Endodermal cell (in vitro differentiated cells): ENCODE measurements around the gene ELFN1. TPM values are rescaled to one million over a fixed set of nuclear protein-coding genes. Genes with fewer than 3 reads are reported as not detected.

Source experiments
- DNase-seq: peaks from one replicate; pipeline ENCODE4 v3.0.0-alpha.2; 2017
- H3K27ac ChIP-seq: 2 replicates; pipeline ENCODE4 v1.5.1; 2013; ENCODE audit warnings: mild to moderate bottlenecking, low read depth, low read length, moderate library complexity
- H3K27me3 ChIP-seq: 2 replicates; pipeline ENCODE4 v1.6.1; 2013; ENCODE audit warnings: mild to moderate bottlenecking, low read length, moderate library complexity; ENCODE audit not compliant: insufficient read depth, control insufficient read depth, poor library complexity, severe bottlenecking
- H3K36me3 ChIP-seq: 2 replicates; pipeline ENCODE4 v1.7.0; 2013; ENCODE audit warnings: mild to moderate bottlenecking, low read length, moderate library complexity; ENCODE audit not compliant: control insufficient read depth, insufficient read depth
- H3K4me1 ChIP-seq: one replicate; pipeline ENCODE4 v1.7.0; 2013; ENCODE audit warnings: low read length; ENCODE audit not compliant: control insufficient read depth, insufficient read depth
- H3K4me3 ChIP-seq: 2 replicates; pipeline ENCODE4 v1.5.1; 2013; ENCODE audit warnings: mild to moderate bottlenecking, low read length, moderate library complexity
- H3K9ac ChIP-seq: 2 replicates; pipeline ENCODE4 v1.6.1; 2013; ENCODE audit warnings: mild to moderate bottlenecking, low read length, moderate library complexity; ENCODE audit not compliant: poor library complexity, severe bottlenecking; ENCODE audit errors: extremely low read depth
- H3K9me3 ChIP-seq: 2 replicates; pipeline ENCODE4 v1.6.1; 2013; ENCODE audit warnings: mild to moderate bottlenecking, low read length, moderate library complexity; ENCODE audit not compliant: control insufficient read depth
- H3K27ac Mint-ChIP-seq: 2 replicates; pipeline ENCODE4 v1.8.0; 2020; ENCODE audit warnings: mixed read lengths
- H3K27me3 Mint-ChIP-seq: 2 replicates; pipeline ENCODE4 v1.8.0; 2021; ENCODE audit warnings: mild to moderate bottlenecking, mixed read lengths; ENCODE audit not compliant: insufficient read depth
- H3K36me3 Mint-ChIP-seq: 2 replicates; pipeline ENCODE4 v1.8.0; 2020; ENCODE audit warnings: low read depth, mixed read lengths
- H3K4me1 Mint-ChIP-seq: 2 replicates; pipeline ENCODE4 v1.8.0; 2020; ENCODE audit warnings: mixed read lengths
- H3K4me3 Mint-ChIP-seq: 2 replicates; pipeline ENCODE4 v1.8.0; 2020; ENCODE audit warnings: mild to moderate bottlenecking, moderate library complexity, mixed read lengths
- H3K9me3 Mint-ChIP-seq: 2 replicates; pipeline ENCODE4 v1.8.0; 2020; ENCODE audit warnings: mild to moderate bottlenecking, mixed read lengths
- WGBS, 2 experiments: methylation state at CpG; one replicate each; pipeline versions ENCODE4 v1.1.5 to v1.1.7; 2013; ENCODE audit warnings: missing lambda C conversion rate in 2 of 2, mixed read lengths in 1 of 2; ENCODE audit not compliant: insufficient coverage in 1 of 2, insufficient read length in 1 of 2; 5-methylcytosine and 5-hydroxymethylcytosine counted together
- total RNA-seq, 2 donors: library from RNA; stranded (reverse); fragmentation: NEBNext Ultra II Directional in 1 of 2; extraction: Animal tissue kit (Norgen Biotek cat#: 25700) in 1 of 2; gene quantifications; 2 replicates in 1 of 2; 3 replicates in 1 of 2; pipeline ENCODE4 v1.2.1, GENCODE V29; 2021
- TF ChIP-seq, protein P1 (sequence below): fragments of 200-600 bp; sonication (generic); conservative IDR thresholded peaks from 2 replicates; pipeline ENCODE4 v1.5.0; 2021; ENCODE audit warnings: antibody characterized with exemption, mild to moderate bottlenecking

Gene ELFN1
- total RNA-seq, 2 donors from 2014 or later: 2.1 to 5.0 TPM

DNA sequence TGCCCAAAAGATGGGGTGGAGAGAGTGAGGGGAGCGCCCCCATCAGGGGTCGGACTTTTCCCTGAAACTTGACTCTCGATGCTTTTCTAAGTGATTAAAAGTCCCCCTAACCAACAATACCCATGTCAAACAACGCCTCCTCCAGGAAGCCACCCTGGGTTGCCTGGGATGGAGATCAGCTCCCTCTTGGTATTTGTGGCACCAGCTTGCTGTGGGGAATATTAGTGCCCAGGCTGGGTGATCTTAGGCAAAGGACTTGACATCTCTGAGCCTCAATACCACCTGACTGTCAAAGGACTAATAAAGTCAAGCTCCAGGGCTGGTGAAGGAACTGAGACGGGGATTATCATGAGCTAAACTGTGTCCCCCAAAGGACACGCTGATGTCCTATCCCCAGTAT is 18.2 kb upstream of the ELFN1 start:
- H3K27me3 ChIP-seq: no peaks in the 10 kb centered on the region
- no peak overlapping the region for H3K4me3 ChIP-seq
- Mint-ChIP-seq H3K4me1 (no peaks in the 10 kb centered on the region), H3K27ac (no peak overlapping the region), H3K9me3 (no peaks in the 10 kb centered on the region), H3K27me3 (peaks cover 5% of the 10 kb centered on the region), H3K4me3 (no peak overlapping the region), H3K36me3 (no peaks in the 10 kb centered on the region)
- peak; percentile 32 for DNase-seq
- no peak overlapping the region for H3K9ac ChIP-seq
- no peaks in the 10 kb centered on the region for H3K4me1 ChIP-seq
- TF ChIP-seq, protein P1, sequence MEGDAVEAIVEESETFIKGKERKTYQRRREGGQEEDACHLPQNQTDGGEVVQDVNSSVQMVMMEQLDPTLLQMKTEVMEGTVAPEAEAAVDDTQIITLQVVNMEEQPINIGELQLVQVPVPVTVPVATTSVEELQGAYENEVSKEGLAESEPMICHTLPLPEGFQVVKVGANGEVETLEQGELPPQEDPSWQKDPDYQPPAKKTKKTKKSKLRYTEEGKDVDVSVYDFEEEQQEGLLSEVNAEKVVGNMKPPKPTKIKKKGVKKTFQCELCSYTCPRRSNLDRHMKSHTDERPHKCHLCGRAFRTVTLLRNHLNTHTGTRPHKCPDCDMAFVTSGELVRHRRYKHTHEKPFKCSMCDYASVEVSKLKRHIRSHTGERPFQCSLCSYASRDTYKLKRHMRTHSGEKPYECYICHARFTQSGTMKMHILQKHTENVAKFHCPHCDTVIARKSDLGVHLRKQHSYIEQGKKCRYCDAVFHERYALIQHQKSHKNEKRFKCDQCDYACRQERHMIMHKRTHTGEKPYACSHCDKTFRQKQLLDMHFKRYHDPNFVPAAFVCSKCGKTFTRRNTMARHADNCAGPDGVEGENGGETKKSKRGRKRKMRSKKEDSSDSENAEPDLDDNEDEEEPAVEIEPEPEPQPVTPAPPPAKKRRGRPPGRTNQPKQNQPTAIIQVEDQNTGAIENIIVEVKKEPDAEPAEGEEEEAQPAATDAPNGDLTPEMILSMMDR: no peak
- H3K9me3 ChIP-seq: no peaks in the 10 kb centered on the region
- no peak overlapping the region for H3K27ac ChIP-seq
- no peaks in the 10 kb centered on the region for H3K36me3 ChIP-seq
- WGBS, 2 experiments: 83 to 96% methylated on average over 3 to 6 of the region's 6 CpGs

DNA sequence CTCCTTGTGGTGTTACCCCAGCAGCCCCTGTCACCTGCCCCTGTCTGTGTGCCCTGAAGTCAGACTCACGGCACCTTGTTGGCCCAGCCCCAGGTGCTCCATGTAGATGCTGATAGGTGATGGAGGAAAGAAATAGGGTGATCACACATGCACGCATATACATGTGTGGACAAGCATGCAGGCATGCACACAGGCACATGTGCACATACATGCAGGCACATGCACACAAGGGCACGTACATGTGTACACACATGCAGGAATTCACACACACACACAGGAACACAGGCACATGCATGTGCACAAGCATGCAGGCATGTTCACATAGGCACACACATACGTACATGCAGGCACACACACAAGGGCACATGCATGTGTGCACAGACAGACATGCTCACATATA is 16.6 kb upstream of the ELFN1 start:
- no peaks in the 10 kb centered on the region for H3K36me3 ChIP-seq
- DNase-seq: no peak
- no peak overlapping the region for H3K27ac ChIP-seq
- TF ChIP-seq, protein P1: no peak
- H3K27me3 ChIP-seq: no peaks in the 10 kb centered on the region
- peaks cover 15% of the 10 kb centered on the region for H3K27me3 Mint-ChIP-seq
- no peaks in the 10 kb centered on the region for H3K4me1 ChIP-seq
- no peak overlapping the region for H3K9ac ChIP-seq
- H3K9me3 Mint-ChIP-seq: peaks cover 3% of the 10 kb centered on the region
- no peak overlapping the region for H3K4me3 ChIP-seq
- H3K9me3 ChIP-seq: no peaks in the 10 kb centered on the region
- H3K27ac Mint-ChIP-seq: no peak overlapping the region
- H3K36me3 Mint-ChIP-seq: no peaks in the 10 kb centered on the region
- 93 to 95% methylated on average over 4 of the region's 4 CpGs for WGBS, 2 experiments
- no peak overlapping the region for H3K4me3 Mint-ChIP-seq
- no peaks in the 10 kb centered on the region for H3K4me1 Mint-ChIP-seq

DNA sequence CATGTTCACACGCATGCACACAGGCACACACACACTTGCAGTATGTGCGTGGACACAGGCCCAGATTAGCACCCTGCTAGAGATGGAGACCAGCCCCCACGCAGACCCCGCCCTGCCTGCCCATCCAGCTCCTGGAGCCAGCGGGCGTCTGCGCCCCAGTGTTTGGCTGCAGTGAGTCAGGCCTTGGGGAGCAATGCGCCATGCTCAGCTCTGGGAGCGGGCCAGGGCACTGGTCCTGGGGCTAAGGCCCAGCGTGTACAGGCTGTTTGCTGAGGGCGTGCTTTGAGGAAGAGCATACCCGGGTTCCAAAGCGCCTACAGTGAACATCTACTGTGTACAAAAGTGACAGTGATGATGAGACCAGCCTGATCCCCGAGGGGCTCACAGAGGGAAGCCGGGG is 16.0 kb upstream of the ELFN1 start:
- peaks cover 3% of the 10 kb centered on the region for H3K9me3 Mint-ChIP-seq
- no peak for DNase-seq
- no peak overlapping the region for H3K27ac Mint-ChIP-seq
- Histone ChIP-seq H3K36me3 (no peaks in the 10 kb centered on the region), H3K27ac (no peak overlapping the region), H3K27me3 (no peaks in the 10 kb centered on the region), H3K4me1 (no peaks in the 10 kb centered on the region), H3K9me3 (no peaks in the 10 kb centered on the region), H3K4me3 (no peak overlapping the region), H3K9ac (no peak overlapping the region)
- no peak overlapping the region for H3K4me3 Mint-ChIP-seq
- H3K36me3 Mint-ChIP-seq: no peaks in the 10 kb centered on the region
- TF ChIP-seq, protein P1: no peak
- 93 to 99% methylated on average over 13 to 15 of the region's 15 CpGs for WGBS, 2 experiments
- H3K4me1 Mint-ChIP-seq: no peaks in the 10 kb centered on the region
- H3K27me3 Mint-ChIP-seq: peaks cover 20% of the 10 kb centered on the region
